Measurements from ENCODE around the gene BPTF. TPM values are rescaled to one million over a fixed set of nuclear protein-coding genes. Genes with fewer than 3 reads are reported as not detected.

The BPTF gene
- polyA plus RNA-seq, 2 of the 4 experiments (the other 2 are of a cell fraction), result 26.3 to 60.7 TPM

GRCh38 chr17:67813803-67814180 is 11.5 kb upstream of the BPTF start:
- Histone ChIP-seq H3K4me2 (no peak overlapping the region), H3K9me3 (no peaks in the 10 kb centered on the region), H3K4me1 (no peaks in the 10 kb centered on the region), H3K4me3 (no peak overlapping the region), H3K27ac (no peak overlapping the region; a peak in 1 of 6 replicates)
- 76% methylated on average over 5 of the region's 5 CpGs for WGBS (ENCODE audit: missing lambda C conversion rate)
- CTCF ChIA-PET, result interaction anchor here (1.3 to 3.9 kb wide), 3 partner anchors 9 to 13 kb away, joined by 5 to 17 read pairs (median 13); partner anchors contain the start of gene BPTF
- no peak for DNase-seq (ENCODE audit: low read depth in 1 of 2, low spot score in 1 of 2)
- ATAC-seq, result no peak
- POLR2A ChIA-PET, result no interaction called here
- TF ChIP-seq RNF2 (IDR thresholded peaks at IDR 0.05; ENCODE audit: borderline replicate concordance, low read depth) (no peak), NR3C1 (IDR thresholded peaks at IDR 0.05) (no peak), ATOH8 (CRISPR knock-in tag; IDR thresholded peaks at IDR 0.05; ENCODE audit: low read depth) (no peak), SREBF2 (IDR thresholded peaks at IDR 0.05) (no peak), ZSCAN20 (CRISPR knock-in tag; IDR thresholded peaks at IDR 0.05) (no peak), EHF (CRISPR knock-in tag; IDR thresholded peaks at IDR 0.05) (no peak), PBX3 (IDR thresholded peaks at IDR 0.05) (no peak), HOXB13 (CRISPR knock-in tag; IDR thresholded peaks at IDR 0.05; ENCODE audit: low read depth) (no peak), FOSB (CRISPR knock-in tag; IDR thresholded peaks at IDR 0.05) (no peak), POLR2A (IDR thresholded peaks at IDR 0.05; ENCODE audit: low read length) (no peak), BCL3 (IDR thresholded peaks at IDR 0.05) (no peak), HES2 (IDR thresholded peaks at IDR 0.05) (no peak), EHMT2 (IDR thresholded peaks at IDR 0.05; ENCODE audit: low read depth) (no peak), HOXB5 (CRISPR knock-in tag; IDR thresholded peaks at IDR 0.05) (no peak), RAD21 (conservative IDR thresholded peaks at IDR 0.05 in 1 of 2, IDR thresholded peaks at IDR 0.05 in 1 of 2) (no peak), ZC3H11A (IDR thresholded peaks at IDR 0.05) (no peak), MAZ (IDR thresholded peaks at IDR 0.05; ENCODE audit: borderline replicate concordance, low read depth, low read length) (no peak), GATA3 (IDR thresholded peaks at IDR 0.05; ENCODE audit: borderline replicate concordance) (no peak)
- no peak for FAIRE-seq

GRCh38 chr17:67818110-67819002 is 6.9 kb upstream of the BPTF start:
- Histone ChIP-seq H3K4me2 (no peak overlapping the region), H3K4me3 (no peak overlapping the region), H3K27ac (no peak overlapping the region), H3K9me3 (no peaks in the 10 kb centered on the region), H3K4me1 (no peaks in the 10 kb centered on the region)
- FAIRE-seq (no peak), ATAC-seq (peak in 1 of 2 experiments; percentile 14; a peak in 2 of 6 replicates), DNase-seq (ENCODE audit: low read depth in 1 of 2, low spot score in 1 of 2) (no peak)
- TF ChIP-seq BHLHE40 (IDR thresholded peaks at IDR 0.05; ENCODE audit: low read depth, low read length) (no peak), MAX (IDR thresholded peaks at IDR 0.05) (no peak), ATOH8 (CRISPR knock-in tag; IDR thresholded peaks at IDR 0.05; ENCODE audit: low read depth) (no peak), EHMT2 (IDR thresholded peaks at IDR 0.05; ENCODE audit: low read depth) (no peak), NPAS2 (CRISPR knock-in tag; IDR thresholded peaks at IDR 0.05; ENCODE audit: borderline replicate concordance) (no peak), ESRRA (IDR thresholded peaks at IDR 0.05; ENCODE audit: borderline replicate concordance, low read length) (no peak), FOXS1 (CRISPR knock-in tag; IDR thresholded peaks at IDR 0.05) (no peak), NR3C1 (IDR thresholded peaks at IDR 0.05) (no peak), PHF8 (IDR thresholded peaks at IDR 0.05; ENCODE audit: borderline replicate concordance, low read depth) (no peak), HOXB13 (CRISPR knock-in tag; IDR thresholded peaks at IDR 0.05; ENCODE audit: low read depth) (no peak)
- ChIA-PET CTCF (interaction anchor here (0.7 to 9.8 kb wide), 2 partner anchors 17 to 30 kb away, joined by 3 to 92 read pairs; no protein-coding TSS in a partner anchor), POLR2A (interaction anchor here (0.6 to 0.7 kb wide), 2 partner anchors 29 to 83 kb away, joined by 3 to 4 read pairs; no protein-coding TSS in a partner anchor)
- WGBS (ENCODE audit: missing lambda C conversion rate), result 40% methylated on average over 7 of the region's 7 CpGs

Data from A549 (cell line).